ENCODE measurements around the gene COPB1.
A peak's percentile ranks its signal among the peaks of the same experiment; 100 is the strongest.

Gene COPB1, protein sequence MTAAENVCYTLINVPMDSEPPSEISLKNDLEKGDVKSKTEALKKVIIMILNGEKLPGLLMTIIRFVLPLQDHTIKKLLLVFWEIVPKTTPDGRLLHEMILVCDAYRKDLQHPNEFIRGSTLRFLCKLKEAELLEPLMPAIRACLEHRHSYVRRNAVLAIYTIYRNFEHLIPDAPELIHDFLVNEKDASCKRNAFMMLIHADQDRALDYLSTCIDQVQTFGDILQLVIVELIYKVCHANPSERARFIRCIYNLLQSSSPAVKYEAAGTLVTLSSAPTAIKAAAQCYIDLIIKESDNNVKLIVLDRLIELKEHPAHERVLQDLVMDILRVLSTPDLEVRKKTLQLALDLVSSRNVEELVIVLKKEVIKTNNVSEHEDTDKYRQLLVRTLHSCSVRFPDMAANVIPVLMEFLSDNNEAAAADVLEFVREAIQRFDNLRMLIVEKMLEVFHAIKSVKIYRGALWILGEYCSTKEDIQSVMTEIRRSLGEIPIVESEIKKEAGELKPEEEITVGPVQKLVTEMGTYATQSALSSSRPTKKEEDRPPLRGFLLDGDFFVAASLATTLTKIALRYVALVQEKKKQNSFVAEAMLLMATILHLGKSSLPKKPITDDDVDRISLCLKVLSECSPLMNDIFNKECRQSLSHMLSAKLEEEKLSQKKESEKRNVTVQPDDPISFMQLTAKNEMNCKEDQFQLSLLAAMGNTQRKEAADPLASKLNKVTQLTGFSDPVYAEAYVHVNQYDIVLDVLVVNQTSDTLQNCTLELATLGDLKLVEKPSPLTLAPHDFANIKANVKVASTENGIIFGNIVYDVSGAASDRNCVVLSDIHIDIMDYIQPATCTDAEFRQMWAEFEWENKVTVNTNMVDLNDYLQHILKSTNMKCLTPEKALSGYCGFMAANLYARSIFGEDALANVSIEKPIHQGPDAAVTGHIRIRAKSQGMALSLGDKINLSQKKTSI

DNA sequence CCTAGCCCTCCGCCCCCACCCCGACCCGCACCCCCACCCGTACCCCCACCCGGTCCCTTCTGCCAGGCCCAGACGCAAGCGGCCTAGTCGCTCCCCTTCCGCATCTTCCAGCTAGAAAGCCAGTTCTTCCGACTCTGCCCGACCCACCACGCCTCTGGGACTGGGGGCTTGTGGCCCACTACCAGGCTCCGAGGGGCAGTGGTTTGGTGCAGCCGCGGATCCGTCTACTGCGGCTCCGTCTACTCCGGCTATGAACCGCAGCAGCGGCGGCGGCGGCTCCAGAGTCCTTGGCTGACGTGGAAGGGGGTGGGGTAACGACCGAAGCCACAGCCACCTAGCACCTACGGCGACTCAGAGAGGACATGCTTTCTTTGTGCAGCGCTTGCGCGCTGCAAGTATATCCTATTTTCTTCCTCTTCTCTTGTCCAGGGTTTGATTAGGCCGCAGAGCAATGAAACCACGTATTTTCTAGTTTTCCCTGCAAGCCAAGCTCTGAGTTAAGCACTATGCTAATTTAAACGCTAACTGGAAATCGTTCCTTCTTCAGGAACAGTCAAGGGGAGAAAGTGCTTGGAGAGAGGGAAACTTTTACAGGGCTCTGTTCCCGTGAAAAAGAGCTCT lies at the start of gene COPB1:
TSS of gene COPB1 (minus strand) at position 252 of the 621 bp plus-strand sequence. CDS start 883 bp downstream, outside the sequence.
- TF ChIP-seq, protein P1, sequence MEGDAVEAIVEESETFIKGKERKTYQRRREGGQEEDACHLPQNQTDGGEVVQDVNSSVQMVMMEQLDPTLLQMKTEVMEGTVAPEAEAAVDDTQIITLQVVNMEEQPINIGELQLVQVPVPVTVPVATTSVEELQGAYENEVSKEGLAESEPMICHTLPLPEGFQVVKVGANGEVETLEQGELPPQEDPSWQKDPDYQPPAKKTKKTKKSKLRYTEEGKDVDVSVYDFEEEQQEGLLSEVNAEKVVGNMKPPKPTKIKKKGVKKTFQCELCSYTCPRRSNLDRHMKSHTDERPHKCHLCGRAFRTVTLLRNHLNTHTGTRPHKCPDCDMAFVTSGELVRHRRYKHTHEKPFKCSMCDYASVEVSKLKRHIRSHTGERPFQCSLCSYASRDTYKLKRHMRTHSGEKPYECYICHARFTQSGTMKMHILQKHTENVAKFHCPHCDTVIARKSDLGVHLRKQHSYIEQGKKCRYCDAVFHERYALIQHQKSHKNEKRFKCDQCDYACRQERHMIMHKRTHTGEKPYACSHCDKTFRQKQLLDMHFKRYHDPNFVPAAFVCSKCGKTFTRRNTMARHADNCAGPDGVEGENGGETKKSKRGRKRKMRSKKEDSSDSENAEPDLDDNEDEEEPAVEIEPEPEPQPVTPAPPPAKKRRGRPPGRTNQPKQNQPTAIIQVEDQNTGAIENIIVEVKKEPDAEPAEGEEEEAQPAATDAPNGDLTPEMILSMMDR (conservative IDR thresholded peaks at IDR 0.05; ENCODE audit: low read depth, low read length), result no peak
- DNase-seq (ENCODE audit: low read depth), result peak; percentile 96
- H3K4me3 ChIP-seq (ENCODE audit: low read depth, low read length), result peak within 1 kb of the TSS; percentile 90

DNA sequence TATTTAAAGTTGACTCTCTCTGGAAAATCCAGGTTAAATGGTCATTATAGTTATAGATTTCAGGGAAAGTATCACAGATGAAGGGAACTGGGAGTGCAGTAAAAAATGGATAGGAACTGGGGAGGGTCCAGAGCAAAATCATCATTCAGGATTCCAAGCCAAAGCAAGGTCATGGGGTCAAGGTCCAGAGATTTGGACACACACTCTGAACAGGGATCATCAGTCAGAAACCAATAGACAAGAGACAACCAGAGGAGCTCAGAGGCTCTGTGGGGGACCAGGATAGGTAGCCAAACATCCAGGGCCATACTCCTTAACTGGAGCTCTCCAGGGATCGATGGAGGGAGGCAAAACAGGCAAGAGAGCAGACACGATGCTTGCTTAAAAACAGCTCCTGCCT lies 47.8 kb upstream of the COPB1 start:
- TF ChIP-seq, protein P1 (conservative IDR thresholded peaks at IDR 0.05; ENCODE audit: low read depth, low read length), result no peak
- no peak for DNase-seq (ENCODE audit: low read depth)
- no peak overlapping the region for H3K4me3 ChIP-seq (ENCODE audit: low read depth, low read length)

DNA sequence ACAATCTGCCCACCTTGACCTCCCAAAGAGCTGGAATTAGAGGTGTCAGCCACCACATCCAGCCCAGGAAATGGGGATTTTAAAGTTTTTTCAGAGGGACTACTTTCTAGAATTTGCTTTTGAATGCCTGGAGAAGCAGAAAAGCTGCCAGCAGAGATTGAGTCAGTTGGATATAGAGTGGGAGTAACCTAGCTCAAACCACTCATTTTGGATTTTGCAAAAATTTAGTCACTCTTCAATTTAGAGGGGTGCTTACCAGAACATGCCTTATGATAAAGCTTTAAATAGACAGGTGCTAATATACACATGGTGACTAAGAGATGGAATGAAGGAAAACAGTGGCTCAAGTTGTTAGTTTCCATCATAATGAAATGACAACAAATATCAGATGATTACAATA lies 47.1 kb upstream of the COPB1 start:
- TF ChIP-seq, protein P1 (conservative IDR thresholded peaks at IDR 0.05; ENCODE audit: low read depth, low read length), result no peak
- H3K4me3 ChIP-seq (ENCODE audit: low read depth, low read length), result no peak overlapping the region
- no peak for DNase-seq (ENCODE audit: low read depth)

DNA sequence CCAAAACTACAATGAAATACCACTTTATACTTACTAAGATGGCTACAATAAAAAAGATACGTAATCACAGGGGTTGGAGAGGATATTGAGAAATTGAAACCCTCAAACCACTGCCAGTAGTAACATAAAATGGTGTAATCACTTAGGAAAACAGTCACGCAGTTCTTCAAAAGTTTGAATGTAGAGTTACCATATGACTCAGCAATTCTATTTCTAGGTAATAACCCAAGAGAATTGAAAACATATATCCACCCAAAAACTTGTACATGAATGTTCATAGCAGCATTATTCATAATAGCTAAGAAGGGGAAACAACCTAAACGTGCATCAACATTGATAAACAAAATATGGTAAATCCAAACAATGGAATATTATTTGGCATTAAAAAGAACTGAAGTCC lies 45.0 kb upstream of the COPB1 start:
- peak; percentile 65 for DNase-seq (ENCODE audit: low read depth)
- H3K4me3 ChIP-seq (ENCODE audit: low read depth, low read length), result no peak overlapping the region
- TF ChIP-seq, protein P1 (conservative IDR thresholded peaks at IDR 0.05; ENCODE audit: low read depth, low read length), result no peak

DNA sequence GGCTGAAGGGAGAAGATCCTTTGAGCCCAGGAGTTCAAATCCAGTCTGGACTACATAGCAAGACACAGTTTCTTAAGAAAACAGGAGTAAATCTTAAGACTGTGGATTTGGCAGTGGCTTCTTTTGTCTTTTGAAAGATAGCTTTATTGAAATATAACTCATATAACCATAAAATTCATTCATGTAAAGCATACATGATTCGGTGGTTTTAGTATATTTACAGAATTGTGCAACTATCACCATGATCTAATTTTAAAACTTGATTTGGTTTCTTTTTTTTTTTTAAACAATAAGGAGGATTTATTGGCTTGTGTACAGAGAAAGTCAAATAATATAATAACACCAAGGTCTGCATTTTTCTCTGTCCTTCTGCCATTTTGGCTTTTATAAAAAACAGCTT lies 43.6 kb upstream of the COPB1 start:
- DNase-seq (ENCODE audit: low read depth), result no peak
- TF ChIP-seq, protein P1 (conservative IDR thresholded peaks at IDR 0.05; ENCODE audit: low read depth, low read length), result no peak
- no peak overlapping the region for H3K4me3 ChIP-seq (ENCODE audit: low read depth, low read length)

DNA sequence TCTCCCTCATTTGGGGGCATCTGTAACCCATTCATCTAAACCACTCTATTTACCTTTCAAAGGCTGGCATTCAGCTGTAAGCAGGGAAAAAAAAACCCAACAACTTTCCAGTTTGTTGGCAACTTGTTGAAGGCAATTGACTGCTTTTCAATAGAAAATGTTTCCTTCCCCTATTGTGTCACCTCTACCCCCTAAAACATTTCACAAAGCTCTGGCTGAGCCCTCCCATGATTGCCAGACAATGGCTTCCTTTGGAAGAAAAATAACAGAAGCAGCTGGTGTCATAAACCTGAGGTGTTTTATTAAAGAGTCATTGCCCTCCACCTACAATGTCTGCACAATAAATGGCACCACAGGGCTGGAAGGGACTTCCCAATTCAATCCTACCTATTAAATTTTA lies 42.7 kb upstream of the COPB1 start:
- no peak for DNase-seq (ENCODE audit: low read depth)
- TF ChIP-seq, protein P1 (conservative IDR thresholded peaks at IDR 0.05; ENCODE audit: low read depth, low read length), result no peak
- no peak overlapping the region for H3K4me3 ChIP-seq (ENCODE audit: low read depth, low read length)

Measured in choroid plexus epithelial cell (primary cell).